22Rv1 (cell line): ENCODE data around the gene USP15.

Experiments used
- ZFX ChIP-seq: fragments of 450-650 bp; IDR thresholded peaks from 2 replicates; pipeline ENCODE4 v1.6.1; 2017; ENCODE audit warnings: antibody characterized with exemption, borderline replicate concordance
- TF ChIP-seq, protein P1 (sequence below): fragments of 450-650 bp; IDR thresholded peaks from 2 replicates; pipeline ENCODE4 v1.5.1; 2017; ENCODE audit warnings: mild to moderate bottlenecking

DNA sequence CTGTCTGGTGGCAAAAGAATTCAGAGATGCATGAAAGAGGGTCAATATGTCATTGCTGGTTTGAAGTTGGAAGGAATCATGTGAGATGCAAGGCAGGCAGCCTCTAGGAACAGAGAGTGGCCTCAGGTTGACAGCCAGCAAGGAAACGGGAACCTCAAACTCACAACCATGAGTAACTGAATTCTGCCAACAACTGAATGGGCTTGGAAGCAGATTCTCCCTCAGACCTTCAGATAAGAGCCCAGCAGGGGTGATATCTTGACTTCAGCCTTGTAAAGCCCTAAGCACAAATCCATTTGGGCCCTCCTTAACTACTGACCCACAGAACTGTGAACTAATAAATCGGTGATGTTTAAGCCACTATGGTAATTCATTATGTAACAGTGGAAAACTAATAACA lies 35.8 kb downstream of the USP15 start:
- TF ChIP-seq, protein P1, sequence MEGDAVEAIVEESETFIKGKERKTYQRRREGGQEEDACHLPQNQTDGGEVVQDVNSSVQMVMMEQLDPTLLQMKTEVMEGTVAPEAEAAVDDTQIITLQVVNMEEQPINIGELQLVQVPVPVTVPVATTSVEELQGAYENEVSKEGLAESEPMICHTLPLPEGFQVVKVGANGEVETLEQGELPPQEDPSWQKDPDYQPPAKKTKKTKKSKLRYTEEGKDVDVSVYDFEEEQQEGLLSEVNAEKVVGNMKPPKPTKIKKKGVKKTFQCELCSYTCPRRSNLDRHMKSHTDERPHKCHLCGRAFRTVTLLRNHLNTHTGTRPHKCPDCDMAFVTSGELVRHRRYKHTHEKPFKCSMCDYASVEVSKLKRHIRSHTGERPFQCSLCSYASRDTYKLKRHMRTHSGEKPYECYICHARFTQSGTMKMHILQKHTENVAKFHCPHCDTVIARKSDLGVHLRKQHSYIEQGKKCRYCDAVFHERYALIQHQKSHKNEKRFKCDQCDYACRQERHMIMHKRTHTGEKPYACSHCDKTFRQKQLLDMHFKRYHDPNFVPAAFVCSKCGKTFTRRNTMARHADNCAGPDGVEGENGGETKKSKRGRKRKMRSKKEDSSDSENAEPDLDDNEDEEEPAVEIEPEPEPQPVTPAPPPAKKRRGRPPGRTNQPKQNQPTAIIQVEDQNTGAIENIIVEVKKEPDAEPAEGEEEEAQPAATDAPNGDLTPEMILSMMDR: no peak
- no peak for TF ChIP-seq ZFX
